K562 (cell line): ENCODE measurements around the gene FEN1. TPM values are rescaled to one million over a fixed set of nuclear protein-coding genes. Genes with fewer than 3 reads are reported as not detected.
A peak's percentile ranks its signal among the peaks of the same experiment; 100 is the strongest.

ENCODE experiments used
- CBFA2T3 ChIP-seq: fragments of 450-650 bp; IDR thresholded peaks from 2 replicates; pipeline ENCODE4 v1.6.1; 2017
- CREM ChIP-seq: IDR thresholded peaks from 2 replicates; pipeline ENCODE4 v1.6.1; 2014; ENCODE audit warnings: antibody characterized with exemption, low read depth
- DACH1 ChIP-seq: fragments of 450-650 bp; IDR thresholded peaks from 2 replicates; pipeline ENCODE4 v1.6.1; 2018; ENCODE audit not compliant: partially characterized antibody
- ELF2 ChIP-seq: fragments of 250-450 bp; sonication (Bioruptor Pico); IDR thresholded peaks from 2 replicates; pipeline ENCODE4 v1.5.0; 2021; ENCODE audit warnings: mild to moderate bottlenecking
- ELK1 ChIP-seq: sonication (generic); formaldehyde crosslinking; IDR thresholded peaks from 2 replicates; pipeline ENCODE4 v1.8.1; 2022; ENCODE audit warnings: missing genetic modification reagents
- GTF3C2 ChIP-seq: IDR thresholded peaks from 3 replicates; pipeline ENCODE4 v1.6.1; 2011; ENCODE audit warnings: borderline replicate concordance, mild to moderate bottlenecking, moderate library complexity; ENCODE audit not compliant: insufficient read length; ENCODE audit errors: extremely low read depth
- HMGN3 ChIP-seq: IDR thresholded peaks from 2 replicates; pipeline ENCODE4 v1.6.1; 2011; ENCODE audit warnings: borderline replicate concordance, low read depth, mild to moderate bottlenecking, mixed read lengths, low read length; ENCODE audit not compliant: insufficient read length; ENCODE audit errors: extremely low read depth
- MCM2 ChIP-seq: fragments of 450-650 bp; IDR thresholded peaks from 2 replicates; pipeline ENCODE4 v1.6.1; 2017; ENCODE audit warnings: low read depth, mild to moderate bottlenecking
- POLR2H ChIP-seq: IDR thresholded peaks from 2 replicates; pipeline ENCODE4 v1.6.1; 2016; ENCODE audit warnings: missing genetic modification characterization, low read depth, mild to moderate bottlenecking, control low read depth, missing compliant biosample characterization, moderate library complexity
- RBFOX2 ChIP-seq: fragments of 200-400 bp; formaldehyde crosslinking; IDR thresholded peaks from 2 replicates; pipeline ENCODE4 v1.6.1; 2017; ENCODE audit warnings: low read depth, mild to moderate bottlenecking, low read length, moderate library complexity
- SREBF1 ChIP-seq: fragments of 150-350 bp; IDR thresholded peaks from 2 replicates; pipeline ENCODE4 v1.6.1; 2014; ENCODE audit warnings: antibody characterized with exemption, low read depth, low read length, borderline replicate concordance
- TAL1 ChIP-seq: fragments of 450-650 bp; IDR thresholded peaks from 2 replicates; pipeline ENCODE4 v1.6.1; 2016; ENCODE audit warnings: mild to moderate bottlenecking
- ZBED1 ChIP-seq: IDR thresholded peaks from 2 replicates; pipeline ENCODE4 v1.6.1; 2014
- ZNF511 ChIP-seq: sonication (generic); formaldehyde crosslinking; IDR thresholded peaks from 2 replicates; pipeline ENCODE4 v1.8.0; 2022; ENCODE audit warnings: mild to moderate bottlenecking, missing genetic modification reagents
- ZNF57 ChIP-seq: fragments of 450-650 bp; formaldehyde crosslinking; IDR thresholded peaks from 2 replicates; pipeline ENCODE4 v1.4.0; 2020; ENCODE audit warnings: mild to moderate bottlenecking, moderate library complexity
- polyA plus RNA-seq, 8 experiments: library from polyadenylated mRNA; depleted of rRNA in 4 of 8; stranded (reverse) in 5 of 8; unstranded in 3 of 8; fragments of >200 nt; fragmentation: Nextera tagmentation in 2 of 8; fragmentation: Illumina TruSeq in 1 of 8; extraction: Ambion mirVana in 2 of 8; extraction: Trizol in 1 of 8; gene quantifications; 2 replicates each; pipeline versions ENCODE4 v1.2.1 to v1.2.3, GENCODE V29; 2011 to 2014; ENCODE audit warnings: inconsistent platforms in 1 of 8, missing spikeins in 1 of 8
- total RNA-seq, 7 experiments: library from RNA; depleted of rRNA in 6 of 7; stranded (reverse); fragments of >200 nt in 6 of 7; fragmentation: Illumina TruSeq in 2 of 7; extraction: Trizol in 2 of 7; gene quantifications; 2 replicates each; pipeline versions ENCODE4 v1.2.1 to v1.2.3, GENCODE V29; 2011 to 2021; ENCODE audit warnings: low replicate concordance in 1 of 7
- TF ChIP-seq, protein P1 (sequence below): fragments of 250-450 bp; sonication (Bioruptor Pico); IDR thresholded peaks from 2 replicates; pipeline ENCODE4 v1.4.0; 2020; ENCODE audit warnings: borderline replicate concordance
- TF ChIP-seq, protein P2 (sequence below), 2 experiments: IDR thresholded peaks; 2 replicates each; pipeline ENCODE4 v1.6.1; 2011; ENCODE audit warnings: borderline replicate concordance in 1 of 2, control low read depth in 1 of 2, low read depth in 1 of 2, low read length in 1 of 2, mild to moderate bottlenecking in 1 of 2, mixed read lengths in 1 of 2, moderate library complexity in 1 of 2; ENCODE audit not compliant: insufficient read depth in 1 of 2, insufficient read length in 1 of 2, poor library complexity in 1 of 2, severe bottlenecking in 1 of 2; ENCODE audit errors: extremely low read depth in 1 of 2
- TF ChIP-seq, protein P3 (sequence below), 2 experiments: fragments of 200-800 bp in 1 of 2; sonication (Bioruptor generic) in 1 of 2; sonication (generic) in 1 of 2; formaldehyde crosslinking in 1 of 2; IDR thresholded peaks in 1 of 2; conservative IDR thresholded peaks in 1 of 2; 2 replicates each; pipeline versions ENCODE4 v1.5.0 to v1.6.1; 2016 to 2020; ENCODE audit warnings: missing compliant biosample characterization in 1 of 2, missing genetic modification characterization in 1 of 2, missing genetic modification reagents in 1 of 2

FEN1 gene
- total and polyA plus RNA-seq, 9 of the 15 experiments (the other 6 are each of a cell fraction or from before 2014, with no cell fraction given): 58.1 to 156 (median 137) TPM

DNA sequence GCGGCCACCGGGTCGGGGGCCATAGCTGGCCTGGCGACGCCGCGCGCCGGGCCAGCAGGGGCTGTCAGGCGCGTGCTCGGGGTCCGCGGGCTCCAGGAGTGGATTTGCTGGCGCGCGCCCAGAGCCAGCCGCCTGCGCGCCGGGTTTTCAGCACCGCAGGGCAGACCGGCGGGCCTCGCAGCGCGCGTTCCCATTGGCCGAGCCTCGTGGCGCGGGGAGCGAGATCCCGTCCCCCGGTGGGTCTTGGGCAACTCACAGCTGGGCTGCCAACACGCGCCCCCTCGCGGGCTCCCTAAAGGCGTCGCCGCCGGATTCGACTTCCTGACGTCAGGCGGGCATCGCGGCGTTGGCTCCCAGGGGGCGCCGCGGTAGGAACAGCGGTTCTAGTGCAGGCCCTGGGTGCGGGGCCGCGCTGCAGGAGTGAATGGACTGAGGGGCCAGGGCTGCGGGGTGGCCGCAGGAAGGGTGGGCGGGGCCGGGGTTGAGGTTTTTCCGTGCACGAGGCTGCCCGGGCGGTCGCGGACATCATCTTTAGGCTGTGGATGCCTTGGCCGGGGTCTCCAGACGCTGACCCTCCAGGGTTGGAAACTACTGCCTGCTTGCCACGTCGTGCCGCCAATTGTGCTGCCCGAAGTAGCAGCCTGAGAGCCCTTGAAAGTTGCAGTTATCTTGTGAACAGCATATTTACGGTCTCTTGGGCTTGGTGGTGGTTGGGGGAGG is 24.2 kb downstream of the FEN1 start, which contains the start of gene FADS1 (continued):
- TF ChIP-seq POLR2H (tag) (no peak), CBFA2T3 (peak; percentile 36; the same call in 1 of the 2 replicates), DACH1 (peak; percentile 93), ELF2 (no peak), TAL1 (no peak), MCM2 (no peak), ZBED1 (no peak), ELK1 (CRISPR knock-in tag) (no peak), HMGN3 (peak; percentile 83), GTF3C2 (no peak), RBFOX2 (peak; percentile 91), SREBF1 (0 out of 2 replicates have a peak, but pooled peaks have one; percentile 56), ZNF511 (CRISPR knock-in tag) (peak; percentile 6; the same call in 1 of the 2 replicates), ZNF57 (CRISPR knock-in tag) (no peak), CREM (peak; percentile 94)
- TF ChIP-seq, protein P1, sequence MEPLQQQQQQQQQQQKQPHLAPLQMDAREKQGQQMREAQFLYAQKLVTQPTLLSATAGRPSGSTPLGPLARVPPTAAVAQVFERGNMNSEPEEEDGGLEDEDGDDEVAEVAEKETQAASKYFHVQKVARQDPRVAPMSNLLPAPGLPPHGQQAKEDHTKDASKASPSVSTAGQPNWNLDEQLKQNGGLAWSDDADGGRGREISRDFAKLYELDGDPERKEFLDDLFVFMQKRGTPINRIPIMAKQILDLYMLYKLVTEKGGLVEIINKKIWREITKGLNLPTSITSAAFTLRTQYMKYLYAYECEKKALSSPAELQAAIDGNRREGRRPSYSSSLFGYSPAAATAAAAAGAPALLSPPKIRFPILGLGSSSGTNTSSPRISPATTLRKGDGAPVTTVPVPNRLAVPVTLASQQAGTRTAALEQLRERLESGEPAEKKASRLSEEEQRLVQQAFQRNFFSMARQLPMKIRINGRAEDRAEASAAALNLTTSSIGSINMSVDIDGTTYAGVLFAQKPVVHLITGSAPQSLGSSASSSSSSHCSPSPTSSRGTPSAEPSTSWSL: no peak
- TF ChIP-seq, protein P2, sequence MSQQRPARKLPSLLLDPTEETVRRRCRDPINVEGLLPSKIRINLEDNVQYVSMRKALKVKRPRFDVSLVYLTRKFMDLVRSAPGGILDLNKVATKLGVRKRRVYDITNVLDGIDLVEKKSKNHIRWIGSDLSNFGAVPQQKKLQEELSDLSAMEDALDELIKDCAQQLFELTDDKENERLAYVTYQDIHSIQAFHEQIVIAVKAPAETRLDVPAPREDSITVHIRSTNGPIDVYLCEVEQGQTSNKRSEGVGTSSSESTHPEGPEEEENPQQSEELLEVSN (IDR thresholded peaks at IDR 0.05; ENCODE audit: borderline replicate concordance in 1 of 2, extremely low read depth in 1 of 2, insufficient read depth in 1 of 2, insufficient read length in 1 of 2, low read depth in 1 of 2, low read length in 1 of 2, poor library complexity in 1 of 2, severe bottlenecking in 1 of 2): peak; percentile 90 to 91
- TF ChIP-seq, protein P3, sequence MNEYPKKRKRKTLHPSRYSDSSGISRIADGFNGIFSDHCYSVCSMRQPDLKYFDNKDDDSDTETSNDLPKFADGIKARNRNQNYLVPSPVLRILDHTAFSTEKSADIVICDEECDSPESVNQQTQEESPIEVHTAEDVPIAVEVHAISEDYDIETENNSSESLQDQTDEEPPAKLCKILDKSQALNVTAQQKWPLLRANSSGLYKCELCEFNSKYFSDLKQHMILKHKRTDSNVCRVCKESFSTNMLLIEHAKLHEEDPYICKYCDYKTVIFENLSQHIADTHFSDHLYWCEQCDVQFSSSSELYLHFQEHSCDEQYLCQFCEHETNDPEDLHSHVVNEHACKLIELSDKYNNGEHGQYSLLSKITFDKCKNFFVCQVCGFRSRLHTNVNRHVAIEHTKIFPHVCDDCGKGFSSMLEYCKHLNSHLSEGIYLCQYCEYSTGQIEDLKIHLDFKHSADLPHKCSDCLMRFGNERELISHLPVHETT (CRISPR knock-in tag; conservative IDR thresholded peaks at IDR 0.05 in 1 of 2, IDR thresholded peaks at IDR 0.05 in 1 of 2): peak in 1 of 2 experiments; percentile 89; a peak in 2 of 4 replicates
